Measurements from ENCODE around the gene LUZP2. TPM values are rescaled to one million over a fixed set of nuclear protein-coding genes. Genes with fewer than 3 reads are reported as not detected.

The LUZP2 gene
- total RNA-seq, 1 donor from 2014 or later: 0.96 TPM

DNA sequence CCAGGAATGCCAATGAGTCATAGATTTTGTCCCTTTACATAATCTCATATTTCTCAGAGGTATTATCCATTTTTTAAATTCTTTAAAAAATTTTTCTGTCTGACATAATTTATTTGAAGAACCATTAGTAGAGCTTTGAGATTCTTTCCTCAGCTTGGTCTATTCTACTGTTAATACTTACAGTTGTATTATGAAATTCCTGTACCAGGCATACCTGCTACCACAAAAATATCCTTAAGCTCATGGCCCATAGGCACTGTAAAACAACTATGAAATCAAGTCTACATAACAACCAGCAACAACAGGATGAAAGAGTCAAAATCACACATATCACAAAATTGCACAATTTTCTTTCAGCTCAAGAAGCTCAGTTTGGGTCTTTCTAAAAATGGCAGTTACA lies 541.3 kb downstream of the LUZP2 start:
- H3K9me3 Mint-ChIP-seq (ENCODE audit: unreplicated experiment): no peaks in the 10 kb centered on the region
- no peak overlapping the region for H3K27ac Mint-ChIP-seq (ENCODE audit: unreplicated experiment)
- DNase-seq: no peak
- H3K27me3 Mint-ChIP-seq (ENCODE audit: unreplicated experiment): no peaks in the 10 kb centered on the region
- no peak overlapping the region for H3K4me3 Mint-ChIP-seq (ENCODE audit: unreplicated experiment)
- TF ChIP-seq CTCF (IDR thresholded peaks at IDR 0.05; ENCODE audit: partially characterized antibody, unreplicated experiment): no peak
- no peaks in the 10 kb centered on the region for H3K36me3 Mint-ChIP-seq (ENCODE audit: unreplicated experiment)
- no peaks in the 10 kb centered on the region for H3K4me1 Mint-ChIP-seq (ENCODE audit: low read depth, unreplicated experiment)

DNA sequence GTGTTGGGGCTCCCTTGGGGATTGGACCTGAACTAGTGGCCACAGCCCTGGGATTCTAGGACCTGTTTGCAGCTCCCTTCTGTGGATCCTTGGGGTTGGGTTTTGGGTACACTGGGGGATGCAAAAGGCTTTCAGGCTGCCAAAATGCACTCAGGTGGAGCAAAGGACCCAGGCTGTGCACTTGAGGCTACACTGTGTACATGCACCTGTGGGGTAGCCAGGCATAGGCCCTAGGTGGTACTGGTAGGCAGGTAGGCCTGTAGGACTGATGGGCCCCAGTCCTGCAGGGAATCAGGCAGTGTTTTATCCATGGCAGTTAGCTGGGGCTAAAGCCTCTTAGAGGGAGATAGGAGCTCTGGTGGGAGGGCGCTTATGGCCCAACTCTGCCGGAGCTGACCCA lies 542.3 kb downstream of the LUZP2 start:
- Mint-ChIP-seq H3K9me3 (ENCODE audit: unreplicated experiment) (no peaks in the 10 kb centered on the region), H3K27ac (ENCODE audit: unreplicated experiment) (no peak overlapping the region), H3K4me1 (ENCODE audit: low read depth, unreplicated experiment) (no peaks in the 10 kb centered on the region), H3K4me3 (ENCODE audit: unreplicated experiment) (no peak overlapping the region), H3K36me3 (ENCODE audit: unreplicated experiment) (no peaks in the 10 kb centered on the region), H3K27me3 (ENCODE audit: unreplicated experiment) (no peaks in the 10 kb centered on the region)
- TF ChIP-seq CTCF (IDR thresholded peaks at IDR 0.05; ENCODE audit: partially characterized antibody, unreplicated experiment): no peak
- DNase-seq: no peak

DNA sequence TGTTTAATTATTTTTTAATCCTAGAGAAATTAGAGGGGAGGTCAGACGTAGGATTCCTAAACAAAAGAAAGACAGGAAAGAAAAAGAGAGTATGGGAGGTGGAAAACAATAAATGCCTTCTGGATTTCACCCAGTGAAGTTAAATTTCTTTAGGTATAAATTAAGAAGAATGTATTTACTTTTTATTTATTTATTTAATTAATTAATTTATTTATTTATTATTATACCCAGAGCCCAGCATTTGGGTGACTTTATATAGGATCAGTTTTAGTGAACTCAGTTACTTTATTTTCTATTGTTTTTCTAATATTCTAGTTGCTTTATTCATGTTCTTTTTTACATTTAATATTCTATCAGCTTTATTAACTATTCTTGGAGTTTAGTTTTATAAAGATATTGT lies 551.8 kb downstream of the LUZP2 start:
- Mint-ChIP-seq H3K36me3 (ENCODE audit: unreplicated experiment) (no peaks in the 10 kb centered on the region), H3K27ac (ENCODE audit: unreplicated experiment) (no peak overlapping the region), H3K27me3 (ENCODE audit: unreplicated experiment) (no peaks in the 10 kb centered on the region), H3K4me1 (ENCODE audit: low read depth, unreplicated experiment) (no peaks in the 10 kb centered on the region), H3K9me3 (ENCODE audit: unreplicated experiment) (no peaks in the 10 kb centered on the region), H3K4me3 (ENCODE audit: unreplicated experiment) (no peak overlapping the region)
- TF ChIP-seq CTCF (IDR thresholded peaks at IDR 0.05; ENCODE audit: partially characterized antibody, unreplicated experiment): no peak
- DNase-seq: no peak

- no peak for TF ChIP-seq CTCF (IDR thresholded peaks at IDR 0.05; ENCODE audit: partially characterized antibody, unreplicated experiment)
- Mint-ChIP-seq H3K9me3 (ENCODE audit: unreplicated experiment) (no peaks in the 10 kb centered on the region), H3K4me1 (ENCODE audit: low read depth, unreplicated experiment) (no peaks in the 10 kb centered on the region), H3K27ac (ENCODE audit: unreplicated experiment) (no peak overlapping the region), H3K27me3 (ENCODE audit: unreplicated experiment) (no peaks in the 10 kb centered on the region), H3K4me3 (ENCODE audit: unreplicated experiment) (no peak overlapping the region), H3K36me3 (ENCODE audit: unreplicated experiment) (no peaks in the 10 kb centered on the region)
- DNase-seq: no peak
These were observed 556.0 kb downstream of the LUZP2 start for GRCh38 chr11:25052844-25053243.

DNA sequence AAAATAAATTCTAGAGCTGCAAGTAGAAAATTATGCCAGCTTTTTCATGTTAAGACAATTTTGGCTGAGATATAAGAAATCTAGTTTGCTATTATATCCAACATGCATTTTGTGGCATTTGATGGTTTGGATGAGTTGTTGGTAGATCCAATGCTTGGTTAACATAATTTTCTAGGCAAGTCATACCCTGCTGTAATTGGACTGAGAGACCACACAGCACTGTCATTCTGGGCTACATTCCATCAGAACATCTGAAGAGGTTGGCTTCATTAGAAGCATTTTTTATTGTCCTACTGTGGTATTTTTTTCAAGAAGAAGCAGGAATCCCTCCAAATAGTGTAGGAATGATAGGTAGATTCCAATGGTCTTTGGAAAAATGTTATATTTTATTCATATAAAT lies 561.0 kb downstream of the LUZP2 start:
- no peak for TF ChIP-seq CTCF (IDR thresholded peaks at IDR 0.05; ENCODE audit: partially characterized antibody, unreplicated experiment)
- no peaks in the 10 kb centered on the region for H3K36me3 Mint-ChIP-seq (ENCODE audit: unreplicated experiment)

More for the DNA sequence above, 561.0 kb downstream of the LUZP2 start:
- Mint-ChIP-seq H3K27ac (ENCODE audit: unreplicated experiment) (no peak overlapping the region), H3K9me3 (ENCODE audit: unreplicated experiment) (no peaks in the 10 kb centered on the region), H3K4me1 (ENCODE audit: low read depth, unreplicated experiment) (no peaks in the 10 kb centered on the region), H3K4me3 (ENCODE audit: unreplicated experiment) (no peak overlapping the region), H3K27me3 (ENCODE audit: unreplicated experiment) (no peaks in the 10 kb centered on the region)
- DNase-seq: no peak
